Left kidney (tissue), 2 donors: ENCODE results near the gene SPARCL1. TPM values are rescaled to one million over a fixed set of nuclear protein-coding genes. Genes with fewer than 3 reads are reported as not detected.
A peak's percentile ranks its signal among the peaks of the same experiment; 100 is the strongest.

Source experiments
- DNase-seq: peaks from one replicate; pipeline ENCODE4 v3.0.0-alpha.2; 2013
- polyA plus RNA-seq: library from polyadenylated mRNA; unstranded; fragments of 120-200 nt; gene quantifications from one replicate; pipeline ENCODE4 v1.2.1, GENCODE V29; 2013; ENCODE audit not compliant: insufficient read length

The SPARCL1 gene
- polyA plus RNA-seq, 1 donor, result 9.2 TPM

DNA sequence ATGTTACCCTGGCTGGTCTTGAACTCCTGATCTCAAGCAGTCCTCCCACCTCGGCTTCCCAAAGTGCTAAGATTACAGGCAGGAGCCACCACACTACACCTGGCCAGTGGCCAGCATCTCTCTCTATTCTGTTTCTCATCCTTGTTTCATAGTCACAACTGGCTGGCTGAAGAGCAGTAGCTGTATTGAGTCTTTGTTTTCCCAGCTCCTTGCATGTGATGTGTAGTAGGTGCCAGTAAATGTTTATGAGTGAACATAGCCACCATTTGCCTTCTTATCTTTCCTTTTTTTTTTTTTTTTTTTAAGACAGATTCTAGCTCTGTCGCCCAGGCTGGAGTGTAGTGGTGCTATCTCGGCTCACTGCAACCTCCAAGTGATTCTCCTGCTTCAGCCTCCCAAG is 83.2 kb downstream of the SPARCL1 start:
- DNase-seq, result no peak

GRCh38 chr4:87444741-87445140 is 84.4 kb downstream of the SPARCL1 start:
- DNase-seq, result no peak

DNA sequence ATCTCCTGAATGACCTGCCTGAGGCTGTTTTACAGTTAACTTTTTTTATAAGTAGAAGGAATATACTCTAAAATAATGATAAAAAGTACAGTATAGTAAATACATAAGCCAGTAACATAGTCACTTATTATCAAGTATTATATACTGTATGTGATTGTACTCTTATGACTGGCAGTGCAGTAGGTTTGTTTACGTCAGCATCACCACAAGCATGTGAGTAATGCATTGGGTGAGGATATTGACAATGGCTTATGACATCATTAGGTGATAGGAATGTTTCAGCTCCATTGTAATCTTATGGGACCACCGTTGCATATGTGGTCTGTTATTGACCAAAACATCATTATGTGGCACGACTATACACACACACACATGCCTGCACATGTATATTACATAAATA is 86.3 kb downstream of the SPARCL1 start:
- DNase-seq, result no peak

DNA sequence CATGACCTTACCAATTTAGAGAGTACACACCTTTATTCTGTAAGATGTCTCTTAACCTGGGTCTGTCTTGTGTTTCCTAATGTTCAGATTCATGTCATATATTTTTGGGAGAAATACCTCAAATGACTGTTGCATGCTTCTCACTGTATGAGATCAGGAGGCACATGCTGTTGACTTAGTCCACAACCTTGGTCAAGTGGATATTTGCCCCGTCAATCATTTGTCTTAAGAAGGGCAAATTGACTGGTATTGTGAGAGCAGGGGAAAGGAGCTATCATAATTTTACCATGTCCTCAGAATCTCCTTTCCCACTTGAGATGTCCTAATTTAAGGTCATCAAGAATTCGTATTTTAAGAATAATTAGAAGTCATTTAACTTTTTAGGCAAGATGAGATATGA is 95.8 kb downstream of the SPARCL1 start:
- no peak for DNase-seq

GRCh38 chr4:87430038-87430437 is 99.1 kb downstream of the SPARCL1 start:
- no peak for DNase-seq

- no peak for DNase-seq
Observed at GRCh38 chr4:87428979-87429378, 100.2 kb downstream of the SPARCL1 start.

GRCh38 chr4:87427518-87427868 is 101.7 kb downstream of the SPARCL1 start:
- peak; percentile 28 for DNase-seq

- no peak for DNase-seq
Observed at GRCh38 chr4:87426865-87427517, 102.2 kb downstream of the SPARCL1 start.

DNA sequence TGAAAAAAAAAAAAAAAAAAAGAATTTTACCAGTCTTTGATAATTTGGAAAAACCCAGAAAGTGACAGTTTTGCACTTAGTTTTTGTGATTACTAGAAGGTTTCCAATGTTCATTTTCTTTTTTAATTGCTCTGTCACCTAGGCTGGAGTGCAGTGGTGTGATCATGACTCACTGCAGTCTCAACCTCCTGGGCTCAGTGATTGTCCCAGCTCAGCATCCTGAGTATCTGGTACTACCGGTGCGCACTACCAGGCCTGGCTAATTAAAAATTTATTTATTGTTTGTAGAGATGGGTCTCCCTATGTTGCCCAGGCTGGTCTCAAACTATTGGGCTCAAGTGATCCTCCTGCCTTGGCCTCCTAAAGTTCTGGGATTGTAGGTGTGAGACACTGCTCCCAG is 103.5 kb downstream of the SPARCL1 start:
- no peak for DNase-seq

DNA sequence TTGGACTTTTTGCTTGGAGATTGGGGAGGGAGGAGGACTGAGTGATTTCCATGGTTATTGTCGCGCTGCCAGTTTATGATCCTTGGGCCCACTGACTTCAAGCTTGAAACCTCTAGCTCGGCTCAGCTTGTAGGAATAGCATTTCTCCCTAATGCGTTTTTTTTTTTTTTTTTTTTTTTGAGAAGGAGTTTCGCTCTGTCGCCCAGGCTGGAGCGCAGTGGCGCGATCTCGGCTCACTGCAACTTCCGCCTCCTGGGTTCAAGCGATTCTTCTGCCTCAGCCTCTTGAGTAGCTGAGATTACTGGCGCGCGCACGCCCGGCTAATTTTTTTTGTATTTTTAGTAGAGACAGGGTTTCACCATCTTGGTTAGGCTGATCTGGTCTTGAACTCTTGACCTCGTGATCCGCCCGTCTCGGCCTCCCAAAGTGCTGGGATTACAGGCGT is 105.1 kb downstream of the SPARCL1 start:
- peak; percentile 24 for DNase-seq

Other genes starting within 250 kb of the SPARCL1 start
- gene HSD17B13, start 206.5 kb downstream of the SPARCL1 start, polyA plus RNA-seq, result 0.71 TPM
- 64.7 TPM for gene HSD17B11, start 138.2 kb downstream of the SPARCL1 start, polyA plus RNA-seq
- 73.0 TPM for gene NUDT9, start 106.8 kb downstream of the SPARCL1 start, polyA plus RNA-seq
- 0.03 TPM for gene DSPP, start 79.2 kb upstream of the SPARCL1 start, polyA plus RNA-seq
- gene DMP1, start 120.9 kb upstream of the SPARCL1 start, polyA plus RNA-seq, result 0.07 TPM